GM23248 (cell line): ENCODE measurements around the gene SNX20.

ENCODE experiments used
- EZH2 ChIP-seq: fragments of 200-600 bp; sonication (generic); IDR thresholded peaks from 2 replicates; pipeline ENCODE4 v1.6.1; 2018; ENCODE audit warnings: antibody characterized with exemption, mild to moderate bottlenecking; ENCODE audit not compliant: insufficient read depth, poor library complexity, severe bottlenecking
- EZH2phosphoT487 ChIP-seq: fragments of 200-600 bp; sonication (generic); IDR thresholded peaks from 2 replicates; pipeline ENCODE4 v1.6.1; 2018; ENCODE audit warnings: antibody characterized with exemption, moderate library complexity, mild to moderate bottlenecking, low read depth; ENCODE audit not compliant: insufficient read depth

GRCh38 chr16:50717091-50717490 is 36.0 kb upstream of the SNX20 start:
- no peak for TF ChIP-seq EZH2
- TF ChIP-seq EZH2phosphoT487 = no peak
